Panc1 (cell line): ENCODE results near the gene AKAP13. TPM values are rescaled to one million over a fixed set of nuclear protein-coding genes. Genes with fewer than 3 reads are reported as not detected.

Experiments used
- ATAC-seq: fragments of 200-7000 bp; cut with Tn5 transposase; 2 replicates; pipeline ENCODE4 v1.9.1; 2020; ENCODE audit warnings: mild to moderate bottlenecking, moderate library complexity
- BruUV-seq: library from RNA; stranded (reverse); fragments of 400-500 nt; replicated peaks from 2 replicates; lab custom pipeline; 2021; lab: Mats Ljungman, UMichigan
- CTCF ChIA-PET: fragments of 300-600 bp; sonication (Branson Sonifier 250); formaldehyde crosslinking; loops from one replicate; lab custom pipeline; 2022; ENCODE audit warnings: antibody characterized with exemption; lab: Charles Lee
- POLR2A ChIA-PET: fragments of 300-600 bp; sonication (Branson Sonifier 250); formaldehyde crosslinking; loops from one replicate; lab custom pipeline; 2022; ENCODE audit warnings: antibody characterized with exemption; lab: Charles Lee
- DNase-seq: peaks from one replicate; pipeline ENCODE4 v3.0.0-alpha.2; 2010; ENCODE audit warnings: low read depth, low spot score
- H3K27ac ChIP-seq: 2 replicates; pipeline ENCODE4 v1.5.1; 2011; ENCODE audit warnings: mild to moderate bottlenecking, low read length, inconsistent platforms
- H3K27me3 ChIP-seq: fragments of 200-500 bp; sonication (Bioruptor generic); 2 replicates; pipeline ENCODE4 v1.6.0; 2014; ENCODE audit warnings: low read length, inconsistent platforms; ENCODE audit not compliant: control insufficient read depth, insufficient read depth
- H3K36me3 ChIP-seq: fragments of 200-500 bp; sonication (Bioruptor generic); 2 replicates; pipeline ENCODE4 v1.5.1; 2014; ENCODE audit warnings: inconsistent platforms, mild to moderate bottlenecking, low read length, moderate library complexity; ENCODE audit not compliant: control insufficient read depth, insufficient read depth
- H3K4me1 ChIP-seq: 2 replicates; pipeline ENCODE4 v1.5.1; 2011; ENCODE audit warnings: inconsistent platforms, mild to moderate bottlenecking, low read length, moderate library complexity; ENCODE audit not compliant: control insufficient read depth, insufficient read depth
- H3K4me3 ChIP-seq, 2 experiments: 2 replicates each; pipeline ENCODE4 v1.5.1; 2011 to 2012; ENCODE audit warnings: low read depth in 2 of 2, low read length in 2 of 2, mild to moderate bottlenecking in 2 of 2, inconsistent platforms in 1 of 2, moderate library complexity in 1 of 2
- H3K9me3 ChIP-seq: fragments of 200-500 bp; sonication (Bioruptor generic); 2 replicates; pipeline ENCODE4 v1.5.1; 2014; ENCODE audit warnings: low read depth, mild to moderate bottlenecking, inconsistent platforms, low read length, moderate library complexity; ENCODE audit not compliant: control insufficient read depth, insufficient read depth
- CTCF ChIP-seq: fragments of 450-650 bp; IDR thresholded peaks from 2 replicates; pipeline ENCODE4 v1.5.1; 2017; ENCODE audit warnings: mild to moderate bottlenecking
- POLR2AphosphoS5 ChIP-seq: IDR thresholded peaks from 2 replicates; pipeline ENCODE4 v1.6.1; 2012; ENCODE audit warnings: mild to moderate bottlenecking, low read depth, low read length, moderate library complexity
- REST ChIP-seq, 2 experiments: IDR thresholded peaks; 2 replicates each; pipeline ENCODE4 v1.6.1; 2011 to 2012; ENCODE audit warnings: low read depth in 2 of 2, control low read depth in 1 of 2, low read length in 1 of 2, mild to moderate bottlenecking in 1 of 2, moderate library complexity in 1 of 2; ENCODE audit not compliant: insufficient read depth in 1 of 2
- SIN3A ChIP-seq: IDR thresholded peaks from 2 replicates; pipeline ENCODE4 v1.6.1; 2012; ENCODE audit warnings: low read depth, mild to moderate bottlenecking, low read length, moderate library complexity, borderline replicate concordance; ENCODE audit not compliant: insufficient read depth
- TCF7L2 ChIP-seq: IDR thresholded peaks from 2 replicates; pipeline ENCODE4 v1.6.1; 2011; ENCODE audit warnings: mild to moderate bottlenecking, low read depth, low read length, inconsistent platforms
- in situ Hi-C: cut with HindIII; loops from 2 replicates; pipeline ENCODE4 v1.10.0; 2016; ENCODE audit warnings: low sequenced_read_pairs, low pct_unique_long_range_greater_than_20kb
- intact Hi-C: fragments of 100-400 bp; cut with micrococcal nuclease; formaldehyde crosslinking; loops from one replicate; pipeline ENCODE4 v1.10.0; 2022; ENCODE audit not compliant: unreplicated experiment
- total RNA-seq: library from RNA; stranded (reverse); gene quantifications from one replicate; pipeline ENCODE4 v1.2.1, GENCODE V29; 2021; ENCODE audit not compliant: unreplicated experiment

The AKAP13 gene
- total RNA-seq, 1 experiment from 2014 or later, result 94.2 TPM

DNA sequence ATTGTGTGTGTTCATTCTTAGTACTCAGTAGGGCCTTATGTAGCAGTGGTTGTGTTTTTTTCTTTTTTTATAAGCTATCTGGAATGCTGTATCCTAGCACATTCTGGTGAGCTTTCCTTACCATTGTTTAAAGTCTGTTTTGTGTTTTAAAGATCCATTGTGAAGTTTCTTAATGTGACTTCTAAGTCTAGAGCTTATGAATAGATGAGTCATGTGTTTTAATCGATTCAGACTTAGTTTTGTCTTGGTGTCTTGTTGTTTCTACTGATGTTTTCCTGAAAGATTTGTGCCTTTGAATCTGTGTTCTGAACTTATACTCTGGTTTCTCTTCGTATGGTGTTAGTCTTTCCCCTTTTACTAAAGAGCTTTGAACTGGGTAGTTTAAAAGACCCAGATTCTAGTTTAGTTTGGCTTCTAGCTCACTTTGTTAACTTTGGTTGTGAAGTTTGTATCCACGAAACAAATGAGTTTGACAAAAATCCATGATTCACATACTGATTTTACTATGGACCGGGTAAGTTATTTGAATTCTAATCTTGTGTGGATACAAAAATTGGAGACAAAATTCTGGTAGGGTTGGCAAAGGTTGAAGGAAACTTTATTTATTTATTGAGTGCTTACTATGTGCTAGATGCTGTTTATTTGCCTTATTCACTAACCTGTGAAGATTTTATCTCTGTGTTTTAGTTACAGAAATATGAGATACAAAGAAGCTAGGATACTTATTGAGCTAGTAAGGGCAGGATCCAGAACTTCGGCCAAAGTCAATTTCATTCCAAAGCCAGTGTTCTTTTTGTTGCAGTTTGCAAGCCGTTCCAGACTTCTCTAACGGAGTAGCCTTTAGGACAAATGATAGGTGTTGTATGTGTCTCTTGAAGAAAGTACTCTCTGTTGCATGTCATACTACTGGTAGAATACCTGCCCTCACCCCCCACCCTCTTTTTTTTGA is 24.8 kb downstream of the AKAP13 start:
- ChIA-PET CTCF (interaction anchor here (0.5 to 1.3 kb wide), 2 partner anchors 45 to 74 kb away, joined by 4 to 5 read pairs; no protein-coding TSS in a partner anchor), POLR2A (interaction anchor here (0.5 to 1.2 kb wide), 5 partner anchors 8 to 76 kb away, joined by 3 to 8 read pairs (median 3); no protein-coding TSS in a partner anchor)
- ATAC-seq (no peak), DNase-seq (no peak)
- Histone ChIP-seq H3K27ac (peak overlapping the region; percentile 80), H3K27me3 (no peaks in the 10 kb centered on the region), H3K4me3 (no peak overlapping the region; a peak in 1 of 4 replicates), H3K9me3 (no peaks in the 10 kb centered on the region), H3K4me1 (peaks cover 70% of the 10 kb centered on the region), H3K36me3 (no peaks in the 10 kb centered on the region)
- BruUV-seq, result no TSS peak
- intact Hi-C loops (no loop called here), in situ Hi-C loops (no loop called here)
- no peak for TF ChIP-seq POLR2AphosphoS5
- no peak for TF ChIP-seq SIN3A
- TF ChIP-seq CTCF, result no peak
- no peak for TF ChIP-seq REST (IDR thresholded peaks at IDR 0.05; ENCODE audit: insufficient read depth in 1 of 2, low read depth in 2 of 2, low read length in 1 of 2)
- peak; percentile 77 for TF ChIP-seq TCF7L2

DNA sequence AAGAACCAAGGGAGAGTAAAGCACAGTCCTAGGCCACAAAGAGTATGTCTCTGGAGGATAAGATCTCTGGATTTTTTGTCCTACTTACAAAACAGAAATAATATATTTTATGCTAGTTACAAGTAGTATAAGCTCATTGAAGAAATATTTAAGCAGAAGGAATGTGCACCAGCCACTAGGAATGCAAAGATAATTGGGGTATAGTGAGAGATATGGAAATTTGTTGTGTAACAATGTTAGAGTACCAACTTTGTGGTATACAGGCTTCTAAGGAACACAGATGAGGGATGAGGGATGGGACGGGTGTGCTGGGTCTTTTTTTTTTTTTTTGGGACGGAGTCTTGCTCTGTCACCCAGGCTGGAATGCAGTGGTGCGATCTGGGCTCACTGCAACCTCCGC is 26.5 kb downstream of the AKAP13 start:
- Histone ChIP-seq H3K27me3 (no peaks in the 10 kb centered on the region), H3K4me1 (peaks cover 70% of the 10 kb centered on the region), H3K36me3 (no peaks in the 10 kb centered on the region), H3K27ac (peak overlapping the region; percentile 76; the same call in 1 of the 2 replicates), H3K4me3 (no peak overlapping the region), H3K9me3 (no peaks in the 10 kb centered on the region)
- intact Hi-C loops, result no loop called here
- ChIA-PET CTCF (interaction anchor here (0.7 kb wide), 1 partner anchor 393 kb away, joined by 4 read pairs; no protein-coding TSS in a partner anchor), POLR2A (no interaction called here)
- TF ChIP-seq SIN3A (no peak), TCF7L2 (no peak), CTCF (no peak), REST (IDR thresholded peaks at IDR 0.05; ENCODE audit: insufficient read depth in 1 of 2, low read depth in 2 of 2, low read length in 1 of 2) (no peak), POLR2AphosphoS5 (no peak)
- no peak for ATAC-seq
- in situ Hi-C loops, result no loop called here
- DNase-seq, result no peak
- no TSS peak for BruUV-seq
